ENCODE measurements around the gene RSU1. TPM values are rescaled to one million over a fixed set of nuclear protein-coding genes. Genes with fewer than 3 reads are reported as not detected.

RSU1 gene
- total RNA-seq, 1 donor from 2014 or later, result 81.6 TPM

DNA sequence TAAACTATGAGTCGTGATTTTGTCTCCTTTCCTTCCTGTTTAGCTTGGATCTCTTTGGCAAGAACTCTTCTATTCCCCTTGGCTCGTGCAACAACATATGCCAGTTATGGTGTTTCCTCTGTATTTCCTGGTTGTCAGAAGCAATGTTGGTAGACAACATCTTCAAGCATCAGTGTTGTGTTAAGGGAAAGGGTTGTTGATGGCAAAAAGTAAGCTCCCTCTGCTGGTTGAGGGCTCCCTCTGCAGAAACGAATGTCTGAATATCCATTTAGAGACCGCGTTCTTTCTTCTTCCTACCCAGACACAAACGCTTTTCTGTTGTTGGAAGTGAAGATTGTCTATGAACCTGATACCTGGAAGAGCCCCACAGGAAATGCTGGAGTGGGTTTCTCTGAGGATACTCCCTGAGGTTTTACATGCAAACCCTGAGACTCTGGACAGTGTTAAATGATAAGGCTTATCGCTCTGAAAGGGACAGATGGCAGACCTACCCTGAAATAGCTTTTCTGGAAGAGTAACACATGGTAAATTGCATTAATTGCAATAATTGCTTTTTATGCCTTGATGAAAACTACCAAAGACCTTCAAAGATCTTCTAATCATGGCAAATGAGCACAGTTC, 272.0 kb downstream of the RSU1 start:
- DNase-seq (no peak), ATAC-seq (peak in 1 of 2 donors; percentile 32)
- intact Hi-C loops (cut with DNase I), result no loop called here
- peaks cover 8% of the 10 kb centered on the region for H3K27me3 ChIP-seq (ENCODE audit: low read depth)
- TF ChIP-seq, protein P1, sequence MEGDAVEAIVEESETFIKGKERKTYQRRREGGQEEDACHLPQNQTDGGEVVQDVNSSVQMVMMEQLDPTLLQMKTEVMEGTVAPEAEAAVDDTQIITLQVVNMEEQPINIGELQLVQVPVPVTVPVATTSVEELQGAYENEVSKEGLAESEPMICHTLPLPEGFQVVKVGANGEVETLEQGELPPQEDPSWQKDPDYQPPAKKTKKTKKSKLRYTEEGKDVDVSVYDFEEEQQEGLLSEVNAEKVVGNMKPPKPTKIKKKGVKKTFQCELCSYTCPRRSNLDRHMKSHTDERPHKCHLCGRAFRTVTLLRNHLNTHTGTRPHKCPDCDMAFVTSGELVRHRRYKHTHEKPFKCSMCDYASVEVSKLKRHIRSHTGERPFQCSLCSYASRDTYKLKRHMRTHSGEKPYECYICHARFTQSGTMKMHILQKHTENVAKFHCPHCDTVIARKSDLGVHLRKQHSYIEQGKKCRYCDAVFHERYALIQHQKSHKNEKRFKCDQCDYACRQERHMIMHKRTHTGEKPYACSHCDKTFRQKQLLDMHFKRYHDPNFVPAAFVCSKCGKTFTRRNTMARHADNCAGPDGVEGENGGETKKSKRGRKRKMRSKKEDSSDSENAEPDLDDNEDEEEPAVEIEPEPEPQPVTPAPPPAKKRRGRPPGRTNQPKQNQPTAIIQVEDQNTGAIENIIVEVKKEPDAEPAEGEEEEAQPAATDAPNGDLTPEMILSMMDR (IDR thresholded peaks at IDR 0.05), result peak; percentile 47
- H3K27ac ChIP-seq, result no peak overlapping the region
- H3K4me1 ChIP-seq, result no peaks in the 10 kb centered on the region
- H3K36me3 ChIP-seq, result no peaks in the 10 kb centered on the region
- H3K9me3 ChIP-seq, result no peaks in the 10 kb centered on the region
- H3K4me3 ChIP-seq, result no peak overlapping the region

DNA sequence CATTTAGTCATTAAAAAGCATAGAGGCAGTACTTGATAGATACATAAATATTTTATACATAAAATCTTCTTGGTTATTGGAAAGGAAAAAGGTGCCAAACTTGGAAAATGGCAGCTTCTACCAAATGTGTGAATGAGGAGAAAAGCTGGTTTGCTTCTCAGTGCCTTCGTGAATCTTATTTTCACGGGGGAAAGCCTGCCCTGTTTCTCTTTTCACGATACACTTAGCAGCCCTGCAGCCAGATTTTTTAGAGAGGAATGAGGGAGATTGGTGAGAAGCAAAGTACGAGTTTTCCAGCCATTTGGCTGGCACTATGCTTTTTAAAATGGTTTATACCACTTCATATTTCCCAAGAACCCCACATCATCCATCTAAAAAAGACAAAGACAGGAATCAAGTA, 272.6 kb downstream of the RSU1 start:
- H3K36me3 ChIP-seq, result no peaks in the 10 kb centered on the region
- ATAC-seq (no peak), DNase-seq (no peak)
- no peak overlapping the region for H3K4me3 ChIP-seq
- H3K27me3 ChIP-seq (ENCODE audit: low read depth), result peaks cover 8% of the 10 kb centered on the region
- no peak overlapping the region for H3K27ac ChIP-seq
- no peaks in the 10 kb centered on the region for H3K4me1 ChIP-seq
- no peaks in the 10 kb centered on the region for H3K9me3 ChIP-seq
- intact Hi-C loops (cut with DNase I), result no loop called here
- TF ChIP-seq, protein P1 (IDR thresholded peaks at IDR 0.05), result no peak

DNA sequence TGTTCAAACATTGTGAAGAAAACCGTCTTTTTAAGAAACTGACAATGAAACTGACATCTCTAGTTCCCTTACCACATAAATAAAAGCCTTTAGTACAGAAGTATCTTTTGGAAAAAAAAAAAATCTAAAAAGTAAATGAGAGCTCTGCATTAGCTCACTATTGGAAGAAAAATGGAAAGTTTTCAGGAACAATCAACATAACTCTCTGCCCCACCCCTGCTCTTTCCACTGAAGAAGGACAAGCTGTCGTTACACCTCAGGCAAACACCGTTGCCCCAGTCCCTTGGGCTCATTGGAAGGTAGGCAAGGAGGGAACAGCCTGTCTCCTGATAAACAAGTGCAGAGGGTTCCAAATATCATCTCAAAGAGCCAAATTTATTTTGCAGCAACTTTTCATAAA, 273.1 kb downstream of the RSU1 start:
- intact Hi-C loops (cut with DNase I), result no loop called here
- Histone ChIP-seq H3K27me3 (ENCODE audit: low read depth) (peaks cover 8% of the 10 kb centered on the region), H3K36me3 (no peaks in the 10 kb centered on the region), H3K27ac (no peak overlapping the region), H3K4me1 (no peaks in the 10 kb centered on the region), H3K4me3 (no peak overlapping the region), H3K9me3 (no peaks in the 10 kb centered on the region)
- DNase-seq (no peak), ATAC-seq (no peak)
- TF ChIP-seq, protein P1 (IDR thresholded peaks at IDR 0.05), result no peak
